ENCODE data around the gene SLC44A1. TPM values are rescaled to one million over a fixed set of nuclear protein-coding genes. Genes with fewer than 3 reads are reported as not detected.

Gene SLC44A1
- polyA plus RNA-seq, 3 donors, result 6.9 to 52.1 (median 46.5) TPM

DNA sequence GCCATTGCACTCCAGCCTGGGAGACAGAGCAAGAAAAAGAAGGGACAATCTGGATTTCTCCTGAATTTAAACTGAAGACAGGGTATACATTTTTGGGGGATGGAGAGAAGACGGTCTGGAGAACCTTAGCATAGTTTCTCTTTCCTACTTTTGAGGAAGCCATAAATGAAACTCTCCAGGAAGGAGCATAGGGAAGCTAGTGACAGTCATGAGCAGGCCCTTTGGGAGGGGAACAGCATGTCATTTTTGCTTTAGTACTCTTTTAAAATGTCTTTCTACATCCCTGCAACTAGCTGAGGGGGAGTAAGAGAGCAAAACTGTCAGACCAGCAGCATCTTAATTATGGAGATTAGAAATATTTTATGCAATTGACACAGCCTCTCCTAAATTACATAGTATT, 8.2 kb upstream of the SLC44A1 start:
- no peak overlapping the region for H3K4me3 Mint-ChIP-seq
- no CpG with 5 or more reads among the region's 1 CpG for WGBS (ENCODE audit: insufficient coverage)
- H3K27ac Mint-ChIP-seq, result peak overlapping the region in 1 of 7 donors; percentile 6
- H3K4me1 Mint-ChIP-seq, result peaks cover 9% of the 10 kb centered on the region
- Histone ChIP-seq H3K79me2 (ENCODE audit: insufficient read depth, low read length) (no peaks in the 10 kb centered on the region), H3K36me3 (replicated peaks in 1 of 2; ENCODE audit: control insufficient read depth in 1 of 2, insufficient read depth in 2 of 2, low read length in 2 of 2) (no peaks in the 10 kb centered on the region), H3K27ac (ENCODE audit: low read depth in 1 of 2, low read length in 2 of 2) (no peak overlapping the region), H3K4me1 (ENCODE audit: control insufficient read depth in 1 of 2, insufficient read depth in 2 of 2, low read length in 2 of 2) (peaks cover 0 to 10% of the 10 kb centered on the region in 2 donors), H3K4me3 (replicated peaks in 1 of 3; ENCODE audit: low read depth in 2 of 3, low read length in 3 of 3) (no peak overlapping the region), H3K27me3 (ENCODE audit: control insufficient read depth in 2 of 2, insufficient read depth in 2 of 2, low read length in 2 of 2) (no peaks in the 10 kb centered on the region), H3K9me3 (replicated peaks in 1 of 2; ENCODE audit: control insufficient read depth in 1 of 2, insufficient read depth in 1 of 2, low read length in 2 of 2) (no peaks in the 10 kb centered on the region), H2AFZ (ENCODE audit: insufficient read depth, low read depth, low read length, poor library complexity, severe bottlenecking) (no peak overlapping the region), H3K4me2 (replicated peaks; ENCODE audit: extremely low read depth, low read length, poor library complexity, severe bottlenecking) (no peak overlapping the region), H3K9ac (ENCODE audit: insufficient read depth, low read length, poor library complexity, severe bottlenecking) (no peak overlapping the region), H4K20me1 (ENCODE audit: insufficient read depth, low read length) (no peaks in the 10 kb centered on the region)
- no peaks in the 10 kb centered on the region for H3K9me3 Mint-ChIP-seq
- peak in 2 of 3 donors; percentile 11 to 14 for DNase-seq
- intact Hi-C loops (cut with micrococcal nuclease), result no loop called here
- TF ChIP-seq, protein P1, sequence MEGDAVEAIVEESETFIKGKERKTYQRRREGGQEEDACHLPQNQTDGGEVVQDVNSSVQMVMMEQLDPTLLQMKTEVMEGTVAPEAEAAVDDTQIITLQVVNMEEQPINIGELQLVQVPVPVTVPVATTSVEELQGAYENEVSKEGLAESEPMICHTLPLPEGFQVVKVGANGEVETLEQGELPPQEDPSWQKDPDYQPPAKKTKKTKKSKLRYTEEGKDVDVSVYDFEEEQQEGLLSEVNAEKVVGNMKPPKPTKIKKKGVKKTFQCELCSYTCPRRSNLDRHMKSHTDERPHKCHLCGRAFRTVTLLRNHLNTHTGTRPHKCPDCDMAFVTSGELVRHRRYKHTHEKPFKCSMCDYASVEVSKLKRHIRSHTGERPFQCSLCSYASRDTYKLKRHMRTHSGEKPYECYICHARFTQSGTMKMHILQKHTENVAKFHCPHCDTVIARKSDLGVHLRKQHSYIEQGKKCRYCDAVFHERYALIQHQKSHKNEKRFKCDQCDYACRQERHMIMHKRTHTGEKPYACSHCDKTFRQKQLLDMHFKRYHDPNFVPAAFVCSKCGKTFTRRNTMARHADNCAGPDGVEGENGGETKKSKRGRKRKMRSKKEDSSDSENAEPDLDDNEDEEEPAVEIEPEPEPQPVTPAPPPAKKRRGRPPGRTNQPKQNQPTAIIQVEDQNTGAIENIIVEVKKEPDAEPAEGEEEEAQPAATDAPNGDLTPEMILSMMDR (IDR thresholded peaks at IDR 0.05), result no peak
- H3K36me3 Mint-ChIP-seq, result no peaks in the 10 kb centered on the region
- H3K27me3 Mint-ChIP-seq (ENCODE audit: low read depth in 3 of 3), result peaks cover 0 to 4% (median 3%) of the 10 kb centered on the region in 3 donors

DNA sequence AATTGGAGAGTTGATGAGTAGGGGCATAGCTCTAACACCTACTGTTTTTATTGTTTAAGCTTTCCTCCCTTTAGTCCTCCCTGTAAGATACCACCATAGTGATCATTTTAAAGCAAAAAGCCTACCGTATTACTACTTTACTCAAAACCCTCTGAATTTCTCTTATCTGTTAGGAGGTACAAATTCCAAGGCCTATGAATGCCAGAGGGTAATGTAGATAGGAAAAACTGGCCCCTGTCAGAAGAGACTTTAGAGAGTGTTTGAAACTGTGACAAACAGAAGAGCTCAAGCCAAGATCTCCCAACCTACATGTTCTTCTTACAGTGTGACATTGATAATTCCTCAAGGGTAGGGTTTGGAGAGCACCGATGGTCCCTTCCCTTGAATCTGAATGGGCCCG, 7.2 kb upstream of the SLC44A1 start:
- Histone ChIP-seq H3K36me3 (replicated peaks in 1 of 2; ENCODE audit: control insufficient read depth in 1 of 2, insufficient read depth in 2 of 2, low read length in 2 of 2) (no peaks in the 10 kb centered on the region), H3K79me2 (ENCODE audit: insufficient read depth, low read length) (no peaks in the 10 kb centered on the region), H3K4me3 (replicated peaks in 1 of 3; ENCODE audit: low read depth in 2 of 3, low read length in 3 of 3) (no peak overlapping the region), H3K4me2 (replicated peaks; ENCODE audit: extremely low read depth, low read length, poor library complexity, severe bottlenecking) (no peak overlapping the region), H3K9ac (ENCODE audit: insufficient read depth, low read length, poor library complexity, severe bottlenecking) (no peak overlapping the region), H3K27ac (ENCODE audit: low read depth in 1 of 2, low read length in 2 of 2) (no peak overlapping the region), H4K20me1 (ENCODE audit: insufficient read depth, low read length) (no peaks in the 10 kb centered on the region), H3K4me1 (ENCODE audit: control insufficient read depth in 1 of 2, insufficient read depth in 2 of 2, low read length in 2 of 2) (peaks cover 0 to 10% of the 10 kb centered on the region in 2 donors), H3K9me3 (replicated peaks in 1 of 2; ENCODE audit: control insufficient read depth in 1 of 2, insufficient read depth in 1 of 2, low read length in 2 of 2) (no peaks in the 10 kb centered on the region), H3K27me3 (ENCODE audit: control insufficient read depth in 2 of 2, insufficient read depth in 2 of 2, low read length in 2 of 2) (no peaks in the 10 kb centered on the region), H2AFZ (ENCODE audit: insufficient read depth, low read depth, low read length, poor library complexity, severe bottlenecking) (no peak overlapping the region)
- no peak for DNase-seq
- no peaks in the 10 kb centered on the region for H3K36me3 Mint-ChIP-seq
- intact Hi-C loops (cut with micrococcal nuclease), result no loop called here
- 100% methylated on average over 1 of the region's 3 CpGs for WGBS (ENCODE audit: insufficient coverage)
- H3K4me3 Mint-ChIP-seq, result no peak overlapping the region
- H3K27ac Mint-ChIP-seq, result no peak overlapping the region
- H3K9me3 Mint-ChIP-seq, result no peaks in the 10 kb centered on the region
- H3K27me3 Mint-ChIP-seq (ENCODE audit: low read depth in 3 of 3), result peaks cover 0 to 3% (median 3%) of the 10 kb centered on the region in 3 donors
- H3K4me1 Mint-ChIP-seq, result peaks cover 9% of the 10 kb centered on the region
- TF ChIP-seq, protein P1 (IDR thresholded peaks at IDR 0.05), result no peak
